Smooth muscle cell (in vitro differentiated cells): ENCODE data around the gene CYSRT1. TPM values are rescaled to one million over a fixed set of nuclear protein-coding genes. Genes with fewer than 3 reads are reported as not detected.

Experiments used
- DNase-seq: peaks from one replicate; lab custom pipeline; 2025; ENCODE audit not compliant: unreplicated experiment; lab: John Stamatoyannopoulos, UW
- H2AFZ ChIP-seq: fragments of 200-600 bp; sonication (generic); 2 replicates; pipeline ENCODE4 v1.6.0; 2016; ENCODE audit warnings: antibody characterized with exemption, low read depth, mild to moderate bottlenecking
- H3F3A ChIP-seq: fragments of 200-600 bp; sonication (generic); 2 replicates; pipeline ENCODE4 v1.6.0; 2017; ENCODE audit warnings: antibody characterized with exemption, low read depth
- H3K27ac ChIP-seq: fragments of 200-600 bp; sonication (generic); 2 replicates; pipeline ENCODE4 v1.5.1; 2016; ENCODE audit warnings: low read depth, mild to moderate bottlenecking
- H3K27me3 ChIP-seq: fragments of 200-600 bp; sonication (generic); 2 replicates; pipeline ENCODE4 v1.6.1; 2016; ENCODE audit warnings: low read depth, mild to moderate bottlenecking
- H3K36me3 ChIP-seq: fragments of 200-600 bp; sonication (generic); 2 replicates; pipeline ENCODE4 v1.5.1; 2016; ENCODE audit warnings: low read depth
- H3K4me1 ChIP-seq: fragments of 200-600 bp; sonication (generic); 2 replicates; pipeline ENCODE4 v1.5.1; 2016; ENCODE audit warnings: low read depth
- H3K4me2 ChIP-seq: fragments of 200-600 bp; sonication (generic); 2 replicates; pipeline ENCODE4 v1.6.0; 2016; ENCODE audit warnings: mild to moderate bottlenecking
- H3K4me3 ChIP-seq: fragments of 200-600 bp; sonication (generic); 2 replicates; pipeline ENCODE4 v1.5.1; 2016; ENCODE audit warnings: mild to moderate bottlenecking
- H3K79me2 ChIP-seq: fragments of 200-600 bp; sonication (generic); 2 replicates; pipeline ENCODE4 v1.6.0; 2016; ENCODE audit warnings: low read depth, mild to moderate bottlenecking
- H3K9ac ChIP-seq: fragments of 200-600 bp; sonication (generic); 2 replicates; pipeline ENCODE4 v1.6.0; 2016; ENCODE audit warnings: low read depth
- H3K9me3 ChIP-seq: fragments of 200-600 bp; sonication (generic); replicated peaks from 2 replicates; pipeline ENCODE4 v1.5.1; 2016; ENCODE audit warnings: low read depth
- H4K20me1 ChIP-seq: fragments of 200-600 bp; sonication (generic); 2 replicates; pipeline ENCODE4 v1.6.0; 2016; ENCODE audit warnings: low read depth
- WGBS: methylation state at CpG from one replicate; pipeline ENCODE4 v1.1.7; 2016; ENCODE audit warnings: low lambda C conversion rate; 5-methylcytosine and 5-hydroxymethylcytosine counted together
- polyA plus RNA-seq: library from polyadenylated mRNA; unstranded; fragments of >200 nt; fragmentation: Nextera tagmentation; extraction: Ambion mirVana; gene quantifications from 2 replicates; pipeline ENCODE4 v1.2.1, GENCODE V29; 2016
- total RNA-seq: library from RNA; depleted of rRNA; stranded (reverse); fragments of >200 nt; gene quantifications from 2 replicates; pipeline ENCODE4 v1.2.3, GENCODE V29; 2014
- TF ChIP-seq, protein P1 (sequence below): fragments of 200-600 bp; sonication (generic); IDR thresholded peaks from 2 replicates; pipeline ENCODE4 v1.5.1; 2017; ENCODE audit warnings: borderline replicate concordance, mild to moderate bottlenecking, antibody characterized with exemption; ENCODE audit not compliant: insufficient read depth, poor library complexity, severe bottlenecking

CYSRT1 gene
- total and polyA plus RNA-seq, 2 experiments from 2014 or later, result 2.3 to 2.4 TPM

DNA sequence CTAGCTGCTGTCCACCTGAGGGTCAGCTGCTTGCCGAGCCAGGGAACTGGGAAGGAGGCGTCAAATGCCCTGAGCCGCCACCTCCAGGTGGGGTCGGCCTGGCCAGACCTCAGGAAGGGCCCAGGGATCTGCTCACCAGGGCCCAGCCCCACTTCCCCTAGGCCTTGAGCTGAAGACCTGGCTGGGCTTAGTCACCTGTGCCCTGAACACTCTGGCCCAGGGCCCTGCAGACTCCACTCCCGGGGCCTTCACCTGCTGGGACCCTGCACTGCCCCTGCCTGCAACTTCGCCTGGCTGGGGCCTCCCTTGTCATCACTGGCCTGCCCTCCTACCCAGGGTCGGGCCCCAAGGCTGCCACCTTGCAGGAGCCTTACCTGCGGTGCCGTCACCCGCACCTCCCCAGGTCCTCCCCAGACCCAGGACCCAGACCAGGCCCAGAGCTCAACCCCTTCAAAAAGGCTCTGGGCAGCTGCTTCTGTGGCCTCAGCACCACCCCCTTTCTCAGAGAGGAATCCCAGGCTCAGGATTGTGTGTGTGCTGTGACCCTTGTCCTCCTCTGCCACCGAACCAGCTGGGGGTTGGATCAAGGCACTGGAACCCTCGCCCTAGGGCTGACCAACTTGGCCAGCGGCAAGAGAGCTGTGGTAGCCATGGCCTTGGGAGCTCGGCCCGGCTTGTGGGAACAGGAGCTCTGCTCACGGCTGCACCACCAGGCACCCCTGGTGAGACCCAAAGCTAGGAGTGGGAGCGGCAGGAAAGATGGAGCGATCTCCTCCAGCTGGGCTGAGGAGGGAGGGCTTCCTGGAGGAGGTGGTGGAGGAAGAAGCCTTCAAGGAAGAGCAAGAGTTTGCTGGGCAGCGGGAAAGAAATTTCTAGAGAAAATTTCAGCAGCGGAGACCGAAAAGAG lies 29.0 kb downstream of the CYSRT1 start:
- Histone ChIP-seq H3K79me2 (peaks cover 20% of the 10 kb centered on the region), H3K36me3 (no peaks in the 10 kb centered on the region), H3K4me3 (peak overlapping the region; percentile 97), H3K4me1 (peaks cover 18% of the 10 kb centered on the region), H2AFZ (peak overlapping the region; percentile 99), H3K4me2 (peak overlapping the region; percentile 99), H3K9ac (peak overlapping the region; percentile 65), H3K9me3 (no peaks in the 10 kb centered on the region), H3F3A (no peaks in the 10 kb centered on the region), H4K20me1 (peaks cover 10% of the 10 kb centered on the region), H3K27me3 (no peaks in the 10 kb centered on the region), H3K27ac (no peak overlapping the region)
- DNase-seq, result no peak
- WGBS, result 61% methylated on average over 21 of the region's 21 CpGs
- TF ChIP-seq, protein P1, sequence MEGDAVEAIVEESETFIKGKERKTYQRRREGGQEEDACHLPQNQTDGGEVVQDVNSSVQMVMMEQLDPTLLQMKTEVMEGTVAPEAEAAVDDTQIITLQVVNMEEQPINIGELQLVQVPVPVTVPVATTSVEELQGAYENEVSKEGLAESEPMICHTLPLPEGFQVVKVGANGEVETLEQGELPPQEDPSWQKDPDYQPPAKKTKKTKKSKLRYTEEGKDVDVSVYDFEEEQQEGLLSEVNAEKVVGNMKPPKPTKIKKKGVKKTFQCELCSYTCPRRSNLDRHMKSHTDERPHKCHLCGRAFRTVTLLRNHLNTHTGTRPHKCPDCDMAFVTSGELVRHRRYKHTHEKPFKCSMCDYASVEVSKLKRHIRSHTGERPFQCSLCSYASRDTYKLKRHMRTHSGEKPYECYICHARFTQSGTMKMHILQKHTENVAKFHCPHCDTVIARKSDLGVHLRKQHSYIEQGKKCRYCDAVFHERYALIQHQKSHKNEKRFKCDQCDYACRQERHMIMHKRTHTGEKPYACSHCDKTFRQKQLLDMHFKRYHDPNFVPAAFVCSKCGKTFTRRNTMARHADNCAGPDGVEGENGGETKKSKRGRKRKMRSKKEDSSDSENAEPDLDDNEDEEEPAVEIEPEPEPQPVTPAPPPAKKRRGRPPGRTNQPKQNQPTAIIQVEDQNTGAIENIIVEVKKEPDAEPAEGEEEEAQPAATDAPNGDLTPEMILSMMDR, result no peak

DNA sequence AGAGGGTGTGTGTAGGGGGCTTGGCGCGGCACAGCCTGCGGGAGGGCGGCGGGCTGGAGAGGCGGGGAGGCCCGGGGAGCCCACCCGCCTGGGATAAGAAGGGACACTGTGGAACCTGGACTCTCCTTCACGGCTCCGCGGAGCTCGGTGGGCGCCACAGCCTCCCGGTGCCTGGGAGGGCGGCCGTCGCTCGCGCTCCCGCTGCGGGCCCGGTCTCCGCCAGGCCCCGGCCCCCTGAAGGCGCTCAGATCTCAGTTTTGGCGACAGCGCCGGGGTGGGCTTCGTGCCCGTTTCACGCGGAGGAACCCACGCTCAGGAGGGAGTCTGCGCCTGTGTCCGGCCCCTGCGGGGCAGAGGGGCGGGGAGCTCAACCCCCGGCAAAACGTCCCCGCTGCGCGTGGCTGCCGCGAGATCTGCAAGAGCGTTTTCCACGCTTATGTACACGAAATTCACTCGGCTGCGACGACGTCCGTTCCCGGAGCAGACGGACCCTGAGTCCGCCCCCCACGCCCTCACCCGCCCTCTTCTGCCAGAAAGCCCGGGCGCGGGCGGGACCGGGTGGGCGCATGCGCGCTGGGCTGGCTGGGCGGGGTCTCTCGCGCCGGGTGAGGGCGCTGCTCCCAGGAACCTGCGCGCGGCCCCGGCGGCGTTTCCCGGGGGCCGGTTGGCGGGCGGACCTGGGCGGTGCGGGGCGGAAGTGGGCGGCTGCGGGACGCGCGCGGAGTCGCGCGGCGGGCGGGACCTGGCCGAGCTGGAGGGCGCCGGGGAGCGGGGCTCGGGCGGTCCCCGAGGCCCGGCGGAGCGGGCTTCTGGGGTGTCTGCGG lies 29.9 kb downstream of the CYSRT1 start, which contains the start of gene NELFB:
Gene NELFB, plus strand, starts transcription at position 704 of the 824 bp plus-strand sequence.
- Histone ChIP-seq H3K4me3 (peak within 1 kb of the TSS; percentile 97), H3K36me3 (no peaks in the 10 kb centered on the region), H2AFZ (peak within 1 kb of the TSS; percentile 99), H3F3A (no peaks in the 10 kb centered on the region), H3K27ac (no peak within 1 kb of the TSS), H3K9ac (peak within 1 kb of the TSS; percentile 65), H4K20me1 (peaks cover 14% of the 10 kb centered on the region), H3K4me2 (peak within 1 kb of the TSS; percentile 99), H3K4me1 (peaks cover 18% of the 10 kb centered on the region), H3K9me3 (no peaks in the 10 kb centered on the region), H3K27me3 (no peaks in the 10 kb centered on the region), H3K79me2 (peaks cover 20% of the 10 kb centered on the region)
- WGBS, result 1% methylated on average over 26 of the region's 105 CpGs
- peak; percentile 90 for DNase-seq
- TF ChIP-seq, protein P1, result no peak

DNA sequence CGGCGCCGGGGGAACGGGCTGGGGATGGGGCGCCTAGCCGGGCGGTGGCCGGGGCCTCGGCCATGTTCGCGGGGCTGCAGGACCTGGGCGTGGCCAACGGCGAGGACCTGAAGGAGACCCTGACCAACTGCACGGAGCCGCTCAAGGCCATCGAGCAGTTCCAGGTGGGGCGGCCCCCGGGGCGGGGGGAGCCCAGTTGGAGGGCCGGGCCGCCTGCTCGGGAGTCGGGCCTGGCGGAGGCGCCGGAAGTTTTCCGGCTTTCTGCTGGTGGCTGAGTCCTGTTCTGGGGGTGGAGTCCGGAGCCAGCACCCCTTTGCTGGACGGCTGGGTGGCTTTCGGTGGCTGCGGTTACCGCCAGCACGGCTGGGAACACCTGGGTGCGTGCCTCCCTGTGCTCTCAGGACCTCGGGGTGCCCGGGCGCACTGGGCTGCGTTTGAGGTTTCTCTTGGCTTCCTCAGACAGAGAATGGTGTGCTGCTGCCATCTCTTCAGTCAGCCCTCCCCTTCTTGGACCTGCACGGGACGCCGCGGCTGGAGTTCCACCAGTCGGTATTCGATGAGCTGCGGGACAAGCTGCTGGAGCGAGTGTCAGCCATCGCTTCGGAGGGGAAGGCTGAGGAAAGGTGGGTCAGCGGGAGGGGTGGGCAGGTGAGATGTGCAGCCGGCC lies 30.6 kb downstream of the CYSRT1 start:
- H3K27me3 ChIP-seq, result no peaks in the 10 kb centered on the region
- DNase-seq, result no peak
- H4K20me1 ChIP-seq, result peaks cover 14% of the 10 kb centered on the region
- H3K4me1 ChIP-seq, result peaks cover 18% of the 10 kb centered on the region
- no peaks in the 10 kb centered on the region for H3F3A ChIP-seq
- 13% methylated on average over 18 of the region's 51 CpGs for WGBS
- peaks cover 20% of the 10 kb centered on the region for H3K79me2 ChIP-seq
- H3K27ac ChIP-seq, result no peak overlapping the region
- no peaks in the 10 kb centered on the region for H3K9me3 ChIP-seq
- H2AFZ ChIP-seq, result peak overlapping the region; percentile 83
- no peaks in the 10 kb centered on the region for H3K36me3 ChIP-seq
- H3K4me3 ChIP-seq, result peak overlapping the region; percentile 97
- TF ChIP-seq, protein P1, result no peak
- peak overlapping the region; percentile 91 for H3K4me2 ChIP-seq
- H3K9ac ChIP-seq, result peak overlapping the region; percentile 65
